Hepatocyte (in vitro differentiated cells): ENCODE data around the gene SLC16A6. TPM values are rescaled to one million over a fixed set of nuclear protein-coding genes. Genes with fewer than 3 reads are reported as not detected.

Experiments
- DNase-seq: peaks from one replicate; pipeline ENCODE4 v3.0.0-alpha.2; 2016; ENCODE audit warnings: low spot score
- H2AFZ ChIP-seq: fragments of 200-600 bp; sonication (generic); 2 replicates; pipeline ENCODE4 v1.6.0; 2016; ENCODE audit warnings: antibody characterized with exemption, mild to moderate bottlenecking
- H3K27ac ChIP-seq: fragments of 200-600 bp; sonication (generic); 2 replicates; pipeline ENCODE4 v1.5.1; 2016; ENCODE audit warnings: mild to moderate bottlenecking
- H3K27me3 ChIP-seq: fragments of 200-600 bp; sonication (generic); 2 replicates; pipeline ENCODE4 v1.6.1; 2016
- H3K36me3 ChIP-seq: fragments of 200-600 bp; sonication (generic); replicated peaks from 2 replicates; pipeline ENCODE4 v1.5.1; 2016; ENCODE audit warnings: low read depth; ENCODE audit not compliant: insufficient read depth
- H3K4me1 ChIP-seq: fragments of 200-600 bp; sonication (generic); 2 replicates; pipeline ENCODE4 v1.5.1; 2016; ENCODE audit warnings: mild to moderate bottlenecking, moderate library complexity; ENCODE audit not compliant: insufficient read depth
- H3K4me2 ChIP-seq: fragments of 200-600 bp; sonication (generic); 2 replicates; pipeline ENCODE4 v1.6.0; 2016
- H3K4me3 ChIP-seq: fragments of 200-600 bp; sonication (generic); 2 replicates; pipeline ENCODE4 v1.5.1; 2016; ENCODE audit warnings: mild to moderate bottlenecking
- H3K79me2 ChIP-seq: fragments of 200-600 bp; sonication (generic); 2 replicates; pipeline ENCODE4 v1.6.0; 2017; ENCODE audit warnings: mild to moderate bottlenecking
- H3K9me2 ChIP-seq: fragments of 200-600 bp; sonication (generic); replicated peaks from 2 replicates; pipeline ENCODE4 v1.6.0; 2017; ENCODE audit warnings: mild to moderate bottlenecking; ENCODE audit not compliant: insufficient read depth
- H3K9me3 ChIP-seq: fragments of 200-600 bp; sonication (generic); 2 replicates; pipeline ENCODE4 v1.5.1; 2016; ENCODE audit warnings: low read depth, mild to moderate bottlenecking
- H4K20me1 ChIP-seq: fragments of 200-600 bp; sonication (generic); 2 replicates; pipeline ENCODE4 v1.6.0; 2016; ENCODE audit warnings: mild to moderate bottlenecking; ENCODE audit not compliant: insufficient read depth, poor library complexity, severe bottlenecking
- EZH2 ChIP-seq: fragments of 200-600 bp; sonication (generic); IDR thresholded peaks from 2 replicates; pipeline ENCODE4 v1.6.1; 2016; ENCODE audit warnings: antibody characterized with exemption, mild to moderate bottlenecking, borderline replicate concordance
- EZH2phosphoT487 ChIP-seq: fragments of 200-600 bp; sonication (generic); IDR thresholded peaks from one replicate; pipeline ENCODE4 v1.6.1; 2018; ENCODE audit warnings: antibody characterized with exemption, mild to moderate bottlenecking, low read depth, moderate library complexity; ENCODE audit not compliant: unreplicated experiment, severe bottlenecking
- WGBS: methylation state at CpG from one replicate; pipeline ENCODE4 v1.1.6; 2016; ENCODE audit warnings: low lambda C conversion rate; ENCODE audit errors: missing lambda C conversion rate; 5-methylcytosine and 5-hydroxymethylcytosine counted together
- polyA plus RNA-seq: library from polyadenylated mRNA; unstranded; fragments of >200 nt; fragmentation: Nextera tagmentation; extraction: Ambion mirVana; gene quantifications from 2 replicates; pipeline ENCODE4 v1.2.1, GENCODE V29; 2016
- total RNA-seq: library from RNA; depleted of rRNA; stranded (reverse); fragments of >200 nt; gene quantifications from 2 replicates; pipeline ENCODE4 v1.2.3, GENCODE V29; 2014
- TF ChIP-seq, protein P1 (sequence below): fragments of 200-600 bp; sonication (generic); IDR thresholded peaks from 2 replicates; pipeline ENCODE4 v1.5.1; 2016; ENCODE audit warnings: antibody characterized with exemption, mild to moderate bottlenecking; ENCODE audit not compliant: poor library complexity

Gene SLC16A6
- total and polyA plus RNA-seq, 2 experiments from 2014 or later, result 0.06 TPM; not detected in 1

DNA sequence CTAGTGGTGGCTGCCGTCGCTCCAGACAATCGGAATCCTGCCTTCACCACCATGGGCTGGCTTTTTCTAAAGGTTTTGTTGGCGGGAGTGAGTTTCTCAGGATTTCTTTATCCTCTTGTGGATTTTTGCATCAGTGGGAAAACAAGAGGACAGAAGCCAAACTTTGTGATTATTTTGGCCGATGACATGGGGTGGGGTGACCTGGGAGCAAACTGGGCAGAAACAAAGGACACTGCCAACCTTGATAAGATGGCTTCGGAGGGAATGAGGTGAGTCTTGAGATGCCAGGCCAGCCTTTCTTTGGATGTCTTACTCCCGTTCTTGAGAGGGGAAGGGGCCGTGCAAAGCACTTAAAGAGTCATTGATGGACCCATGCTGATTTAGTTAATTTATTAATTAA, 16.5 kb upstream of the SLC16A6 start:
- H3K27me3 ChIP-seq, result no peaks in the 10 kb centered on the region
- 92% methylated on average over 8 of the region's 8 CpGs for WGBS
- H3K4me1 ChIP-seq, result no peaks in the 10 kb centered on the region
- no peak overlapping the region for H3K4me2 ChIP-seq
- H3K9me2 ChIP-seq, result no peaks in the 10 kb centered on the region
- DNase-seq, result no peak
- no peaks in the 10 kb centered on the region for H3K36me3 ChIP-seq
- H3K79me2 ChIP-seq, result no peaks in the 10 kb centered on the region
- no peak overlapping the region for H3K27ac ChIP-seq
- H4K20me1 ChIP-seq, result no peaks in the 10 kb centered on the region
- no peak overlapping the region for H2AFZ ChIP-seq
- H3K9me3 ChIP-seq, result no peaks in the 10 kb centered on the region
- H3K4me3 ChIP-seq, result no peak overlapping the region
- TF ChIP-seq EZH2 (no peak), EZH2phosphoT487 (no peak)
- TF ChIP-seq, protein P1, sequence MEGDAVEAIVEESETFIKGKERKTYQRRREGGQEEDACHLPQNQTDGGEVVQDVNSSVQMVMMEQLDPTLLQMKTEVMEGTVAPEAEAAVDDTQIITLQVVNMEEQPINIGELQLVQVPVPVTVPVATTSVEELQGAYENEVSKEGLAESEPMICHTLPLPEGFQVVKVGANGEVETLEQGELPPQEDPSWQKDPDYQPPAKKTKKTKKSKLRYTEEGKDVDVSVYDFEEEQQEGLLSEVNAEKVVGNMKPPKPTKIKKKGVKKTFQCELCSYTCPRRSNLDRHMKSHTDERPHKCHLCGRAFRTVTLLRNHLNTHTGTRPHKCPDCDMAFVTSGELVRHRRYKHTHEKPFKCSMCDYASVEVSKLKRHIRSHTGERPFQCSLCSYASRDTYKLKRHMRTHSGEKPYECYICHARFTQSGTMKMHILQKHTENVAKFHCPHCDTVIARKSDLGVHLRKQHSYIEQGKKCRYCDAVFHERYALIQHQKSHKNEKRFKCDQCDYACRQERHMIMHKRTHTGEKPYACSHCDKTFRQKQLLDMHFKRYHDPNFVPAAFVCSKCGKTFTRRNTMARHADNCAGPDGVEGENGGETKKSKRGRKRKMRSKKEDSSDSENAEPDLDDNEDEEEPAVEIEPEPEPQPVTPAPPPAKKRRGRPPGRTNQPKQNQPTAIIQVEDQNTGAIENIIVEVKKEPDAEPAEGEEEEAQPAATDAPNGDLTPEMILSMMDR, result no peak

DNA sequence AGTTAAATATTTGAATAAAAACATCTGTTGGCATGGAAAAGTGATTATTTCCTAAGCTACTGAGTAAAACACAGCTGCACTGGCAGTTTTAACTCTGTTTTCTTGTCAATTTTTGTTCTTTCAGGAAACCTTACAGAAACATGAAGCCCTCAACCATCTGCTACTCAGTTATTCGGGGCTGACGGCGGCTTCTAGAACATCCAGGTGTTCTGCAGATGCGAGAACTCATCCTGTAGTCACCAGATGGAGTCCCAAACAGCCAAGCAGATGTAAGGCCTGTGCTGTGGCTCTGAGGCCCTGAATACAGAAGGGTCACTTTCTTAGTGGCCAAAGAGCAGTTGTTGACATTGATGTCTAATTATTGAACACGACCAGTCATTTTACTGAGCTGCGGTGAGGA, 15.9 kb upstream of the SLC16A6 start:
- no peak for DNase-seq
- TF ChIP-seq EZH2, result no peak
- TF ChIP-seq, protein P1, result no peak
- no peak for TF ChIP-seq EZH2phosphoT487
- Histone ChIP-seq H3K9me3 (no peaks in the 10 kb centered on the region), H3K27ac (no peak overlapping the region), H3K79me2 (no peaks in the 10 kb centered on the region), H3K4me1 (no peaks in the 10 kb centered on the region), H3K36me3 (no peaks in the 10 kb centered on the region), H3K27me3 (no peaks in the 10 kb centered on the region), H3K9me2 (no peaks in the 10 kb centered on the region), H3K4me3 (no peak overlapping the region), H2AFZ (no peak overlapping the region), H3K4me2 (no peak overlapping the region), H4K20me1 (no peaks in the 10 kb centered on the region)
- WGBS, result 75% methylated on average over 6 of the region's 6 CpGs

DNA sequence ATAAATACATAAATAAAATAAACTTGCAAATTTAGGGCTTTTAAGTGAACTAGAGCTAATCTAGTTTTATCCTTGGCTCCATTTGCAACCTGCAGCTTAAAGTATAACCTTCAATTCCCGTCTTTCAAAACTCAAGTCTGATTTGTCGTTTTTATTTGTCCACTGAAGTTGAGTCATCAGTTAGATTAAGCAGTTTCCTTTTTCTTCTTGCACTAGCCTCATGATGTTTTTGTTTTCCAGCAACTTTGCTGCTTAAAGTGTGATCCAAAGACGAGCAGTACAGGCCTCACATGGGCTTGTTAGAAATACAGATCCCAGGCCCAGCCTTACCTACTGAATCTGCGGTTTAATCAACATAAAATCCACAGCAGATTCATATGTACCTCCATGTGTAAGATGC, 14.2 kb upstream of the SLC16A6 start:
- no peaks in the 10 kb centered on the region for H3K79me2 ChIP-seq
- no peak overlapping the region for H3K4me3 ChIP-seq
- H2AFZ ChIP-seq, result no peak overlapping the region
- no peaks in the 10 kb centered on the region for H3K9me3 ChIP-seq
- H3K4me2 ChIP-seq, result no peak overlapping the region
- DNase-seq, result no peak
- no peaks in the 10 kb centered on the region for H3K9me2 ChIP-seq
- 71% methylated on average over 4 of the region's 4 CpGs for WGBS
- TF ChIP-seq EZH2phosphoT487, result no peak
- TF ChIP-seq, protein P1, result no peak
- TF ChIP-seq EZH2, result no peak
- no peaks in the 10 kb centered on the region for H3K27me3 ChIP-seq
- H3K27ac ChIP-seq, result no peak overlapping the region
- H3K36me3 ChIP-seq, result no peaks in the 10 kb centered on the region
- no peaks in the 10 kb centered on the region for H4K20me1 ChIP-seq
- H3K4me1 ChIP-seq, result no peaks in the 10 kb centered on the region

DNA sequence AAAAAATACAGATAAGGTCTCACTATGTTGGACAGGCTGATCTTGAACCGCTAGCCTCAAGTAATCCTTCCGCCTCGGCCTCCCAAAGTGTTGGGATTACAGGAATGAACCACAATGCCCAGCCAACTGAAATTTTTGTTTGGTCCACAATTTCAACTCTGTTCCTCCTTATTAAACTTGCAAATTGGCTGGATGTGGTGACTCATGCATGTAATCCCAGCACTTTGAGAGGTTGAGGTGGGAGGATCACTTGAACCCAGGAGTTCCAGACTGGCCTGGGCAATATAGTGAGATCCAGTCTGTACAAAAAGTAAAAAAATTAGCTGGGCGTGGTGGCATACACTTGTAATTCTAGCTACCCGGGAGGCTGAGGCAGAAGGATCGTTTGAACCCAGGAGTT, 13.8 kb upstream of the SLC16A6 start:
- H3K27me3 ChIP-seq, result no peaks in the 10 kb centered on the region
- no peaks in the 10 kb centered on the region for H3K79me2 ChIP-seq
- H3K4me1 ChIP-seq, result no peaks in the 10 kb centered on the region
- 89% methylated on average over 6 of the region's 6 CpGs for WGBS
- H3K36me3 ChIP-seq, result no peaks in the 10 kb centered on the region
- no peak overlapping the region for H3K4me3 ChIP-seq
- no peak overlapping the region for H2AFZ ChIP-seq
- TF ChIP-seq, protein P1, result no peak
- TF ChIP-seq EZH2, result no peak
- no peak for TF ChIP-seq EZH2phosphoT487
- H4K20me1 ChIP-seq, result no peaks in the 10 kb centered on the region
- H3K9me3 ChIP-seq, result no peaks in the 10 kb centered on the region
- no peaks in the 10 kb centered on the region for H3K9me2 ChIP-seq
- H3K4me2 ChIP-seq, result no peak overlapping the region
- DNase-seq, result no peak
- no peak overlapping the region for H3K27ac ChIP-seq
